Breast epithelium (tissue), 3 donors: Measurements from ENCODE around the gene ZNF341.

Experiments used
- POLR2A ChIP-seq: fragments of 450-650 bp; IDR thresholded peaks from one replicate; pipeline ENCODE4 v1.6.1; 2016; ENCODE audit warnings: antibody characterized with exemption, mild to moderate bottlenecking, moderate library complexity
- TF ChIP-seq, protein P1 (sequence below), 3 donors: fragments of 450-650 bp; IDR thresholded peaks; one replicate each; pipeline ENCODE4 v1.5.1; 2016 to 2017; ENCODE audit warnings: antibody characterized with exemption in 3 of 3, mild to moderate bottlenecking in 3 of 3, moderate library complexity in 3 of 3

DNA sequence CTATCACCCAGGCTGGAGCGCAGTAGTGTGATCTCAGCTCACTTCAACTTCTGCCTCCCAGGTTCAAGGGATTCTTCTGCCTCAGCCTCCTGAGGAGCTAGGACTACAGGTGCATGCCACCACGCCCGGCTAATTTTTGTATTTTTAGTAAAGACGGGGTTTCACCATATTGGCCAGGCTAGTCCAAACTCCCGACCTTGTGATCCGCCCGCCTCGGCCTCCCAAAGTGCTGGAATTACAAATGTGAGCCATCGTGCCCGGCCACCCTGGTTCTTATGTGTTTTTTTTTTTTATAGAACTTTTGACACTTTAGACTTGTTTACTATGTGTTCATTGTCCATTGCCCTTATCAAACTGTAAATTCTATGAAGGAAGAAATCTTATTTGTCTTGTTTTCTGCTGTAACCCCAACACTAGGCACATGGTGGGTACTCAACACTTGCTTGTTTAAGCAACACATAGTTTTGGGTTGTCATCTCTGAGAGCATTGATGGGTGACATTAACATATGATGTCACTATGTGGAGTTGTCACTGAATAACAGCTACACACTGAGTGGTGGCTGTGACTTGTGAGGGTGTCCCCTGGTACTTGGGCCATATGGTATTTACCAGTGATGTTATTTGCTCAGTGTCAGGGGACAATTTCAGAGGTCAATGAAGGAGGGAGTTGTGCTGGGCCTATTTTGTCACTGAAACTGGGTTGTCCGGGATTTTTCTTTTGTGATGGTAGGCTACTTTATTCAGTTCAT is 10.2 kb upstream of the ZNF341 start:
- TF ChIP-seq, protein P1, sequence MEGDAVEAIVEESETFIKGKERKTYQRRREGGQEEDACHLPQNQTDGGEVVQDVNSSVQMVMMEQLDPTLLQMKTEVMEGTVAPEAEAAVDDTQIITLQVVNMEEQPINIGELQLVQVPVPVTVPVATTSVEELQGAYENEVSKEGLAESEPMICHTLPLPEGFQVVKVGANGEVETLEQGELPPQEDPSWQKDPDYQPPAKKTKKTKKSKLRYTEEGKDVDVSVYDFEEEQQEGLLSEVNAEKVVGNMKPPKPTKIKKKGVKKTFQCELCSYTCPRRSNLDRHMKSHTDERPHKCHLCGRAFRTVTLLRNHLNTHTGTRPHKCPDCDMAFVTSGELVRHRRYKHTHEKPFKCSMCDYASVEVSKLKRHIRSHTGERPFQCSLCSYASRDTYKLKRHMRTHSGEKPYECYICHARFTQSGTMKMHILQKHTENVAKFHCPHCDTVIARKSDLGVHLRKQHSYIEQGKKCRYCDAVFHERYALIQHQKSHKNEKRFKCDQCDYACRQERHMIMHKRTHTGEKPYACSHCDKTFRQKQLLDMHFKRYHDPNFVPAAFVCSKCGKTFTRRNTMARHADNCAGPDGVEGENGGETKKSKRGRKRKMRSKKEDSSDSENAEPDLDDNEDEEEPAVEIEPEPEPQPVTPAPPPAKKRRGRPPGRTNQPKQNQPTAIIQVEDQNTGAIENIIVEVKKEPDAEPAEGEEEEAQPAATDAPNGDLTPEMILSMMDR (IDR thresholded peaks at IDR 0.05) = no peak
- TF ChIP-seq POLR2A = no peak
